ENCODE data around the gene RAB8B.

The RAB8B gene

GRCh38 chr15:63165166-63165859 lies 24.1 kb upstream of the RAB8B start:
- no peak for TF ChIP-seq CTCF (IDR thresholded peaks at IDR 0.05; ENCODE audit: borderline replicate concordance, insufficient read depth, low read depth, low read length)
- H3K4me3 ChIP-seq (ENCODE audit: low read depth, low read length) = no peak overlapping the region

- TF ChIP-seq CTCF (IDR thresholded peaks at IDR 0.05; ENCODE audit: borderline replicate concordance, insufficient read depth, low read depth, low read length) = no peak
- H3K4me3 ChIP-seq (ENCODE audit: low read depth, low read length) = no peak overlapping the region
Observed at GRCh38 chr15:63166219-63166618, 23.2 kb upstream of the RAB8B start.

GRCh38 chr15:63169788-63170187 lies 19.6 kb upstream of the RAB8B start:
- no peak overlapping the region for H3K4me3 ChIP-seq (ENCODE audit: low read depth, low read length)
- TF ChIP-seq CTCF (IDR thresholded peaks at IDR 0.05; ENCODE audit: borderline replicate concordance, insufficient read depth, low read depth, low read length) = no peak

- H3K4me3 ChIP-seq (ENCODE audit: low read depth, low read length) = no peak overlapping the region
- TF ChIP-seq CTCF (IDR thresholded peaks at IDR 0.05; ENCODE audit: borderline replicate concordance, insufficient read depth, low read depth, low read length) = no peak
Observed at GRCh38 chr15:63172376-63172775, 17.0 kb upstream of the RAB8B start.

GRCh38 chr15:63172851-63173451 lies 16.5 kb upstream of the RAB8B start:
- TF ChIP-seq CTCF (IDR thresholded peaks at IDR 0.05; ENCODE audit: borderline replicate concordance, insufficient read depth, low read depth, low read length) = no peak
- H3K4me3 ChIP-seq (ENCODE audit: low read depth, low read length) = no peak overlapping the region

- no peak for TF ChIP-seq CTCF (IDR thresholded peaks at IDR 0.05; ENCODE audit: borderline replicate concordance, insufficient read depth, low read depth, low read length)
Observed at GRCh38 chr15:63176302-63176701, 13.1 kb upstream of the RAB8B start.

GRCh38 chr15:63178034-63178433 lies 11.4 kb upstream of the RAB8B start:
- no peak overlapping the region for H3K4me3 ChIP-seq (ENCODE audit: low read depth, low read length)
- no peak for TF ChIP-seq CTCF (IDR thresholded peaks at IDR 0.05; ENCODE audit: borderline replicate concordance, insufficient read depth, low read depth, low read length)

More at GRCh38 chr15:63176302-63176701, 13.1 kb upstream of the RAB8B start:
- H3K4me3 ChIP-seq (ENCODE audit: low read depth, low read length) = no peak overlapping the region
